Measurements from ENCODE around the gene GPR155. TPM values are rescaled to one million over a fixed set of nuclear protein-coding genes. Genes with fewer than 3 reads are reported as not detected.

The GPR155 gene
- total and polyA plus RNA-seq, 9 of the 15 experiments (the other 6 are each of a cell fraction or from before 2014, with no cell fraction given): 0.04 to 0.40 (median 0.11) TPM; not detected in 1

DNA sequence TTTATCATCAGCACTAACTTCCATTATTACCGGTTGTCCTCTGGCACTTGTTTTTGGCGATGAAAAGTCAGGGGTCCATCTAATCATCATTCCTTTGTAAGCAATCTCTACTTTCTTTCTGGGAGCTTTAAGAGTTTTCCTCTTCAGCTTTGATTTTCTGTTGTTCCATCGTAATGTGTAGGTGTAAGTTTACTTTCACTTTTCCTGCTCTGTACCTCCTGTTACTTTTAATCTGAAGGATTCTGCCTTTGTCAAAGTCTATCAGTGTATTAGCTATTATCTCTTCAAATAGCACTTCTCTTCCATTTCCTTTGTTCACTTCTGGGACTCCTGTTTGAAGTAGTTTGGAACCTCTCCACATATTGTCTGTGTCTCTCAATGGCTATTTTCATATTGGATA, 25.5 kb upstream of the GPR155 start:
- in situ Hi-C loops (cut with MboI): no loop called here
- no peak overlapping the region for H3K9ac ChIP-seq (ENCODE audit: insufficient read depth in 1 of 2, low read depth in 2 of 2, low read length in 2 of 2)

More for the DNA sequence above, 25.5 kb upstream of the GPR155 start:
- intact Hi-C loops (cut with micrococcal nuclease): no loop called here
- Histone ChIP-seq H2AFZ (ENCODE audit: low read depth, low read length) (no peak overlapping the region), H3K27me3 (ENCODE audit: control insufficient read depth in 2 of 2, insufficient read depth in 2 of 2, low read length in 2 of 2) (peaks cover 3 to 15% of the 10 kb centered on the region in 2 experiments; a peak in 1 of 5 replicates), H3K9me3 (replicated peaks; ENCODE audit: control insufficient read depth, insufficient read depth, low read depth, low read length) (no peaks in the 10 kb centered on the region), H4K20me1 (replicated peaks; ENCODE audit: control insufficient read depth, insufficient read depth, low read length) (no peaks in the 10 kb centered on the region), H3K9me1 (ENCODE audit: control insufficient read depth, insufficient read depth, low read length) (no peaks in the 10 kb centered on the region), H3K27ac (ENCODE audit: extremely low read depth, low read depth, low read length) (no peak overlapping the region), H3K4me2 (ENCODE audit: insufficient read depth, low read length) (no peak overlapping the region), H3K4me3 (no peak overlapping the region), H3K36me3 (ENCODE audit: control insufficient read depth, insufficient read depth, low read length) (no peaks in the 10 kb centered on the region), H3K79me2 (ENCODE audit: control insufficient read depth, insufficient read depth, low read length) (no peaks in the 10 kb centered on the region), H3K4me1 (replicated peaks in 1 of 2; ENCODE audit: control insufficient read depth in 2 of 2, insufficient read depth in 2 of 2, low read length in 2 of 2) (no peaks in the 10 kb centered on the region)
- FAIRE-seq (no peak), DNase-seq (ENCODE audit: extremely low read depth in 1 of 4, low spot score in 3 of 4) (no peak), ATAC-seq (no peak)
- no TSS peak for BruUV-seq (replicated peaks)
- POLR2A ChIA-PET: no interaction called here
- 5% methylated on average over 3 of the region's 3 CpGs for WGBS (ENCODE audit: insufficient coverage, low coverage, missing lambda C conversion rate)
- TF ChIP-seq, protein P1, sequence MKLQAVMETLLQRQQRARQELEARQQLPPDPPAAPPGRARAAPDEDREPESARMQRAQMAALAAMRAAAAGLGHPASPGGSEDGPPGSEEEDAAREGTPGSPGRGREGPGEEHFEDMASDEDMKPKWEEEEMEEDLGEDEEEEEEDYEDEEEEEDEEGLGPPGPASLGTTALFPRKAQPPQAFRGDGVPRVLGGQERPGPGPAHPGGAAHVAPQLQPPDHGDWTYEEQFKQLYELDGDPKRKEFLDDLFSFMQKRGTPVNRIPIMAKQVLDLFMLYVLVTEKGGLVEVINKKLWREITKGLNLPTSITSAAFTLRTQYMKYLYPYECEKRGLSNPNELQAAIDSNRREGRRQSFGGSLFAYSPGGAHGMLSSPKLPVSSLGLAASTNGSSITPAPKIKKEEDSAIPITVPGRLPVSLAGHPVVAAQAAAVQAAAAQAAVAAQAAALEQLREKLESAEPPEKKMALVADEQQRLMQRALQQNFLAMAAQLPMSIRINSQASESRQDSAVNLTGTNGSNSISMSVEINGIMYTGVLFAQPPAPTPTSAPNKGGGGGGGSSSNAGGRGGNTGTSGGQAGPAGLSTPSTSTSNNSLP (IDR thresholded peaks at IDR 0.05; ENCODE audit: borderline replicate concordance, low read depth, low read length): no peak
- TF ChIP-seq C11orf30 (IDR thresholded peaks at IDR 0.05; ENCODE audit: low read depth) (no peak), HMG20B (CRISPR knock-in tag; IDR thresholded peaks at IDR 0.05) (no peak), GABPB2 (CRISPR knock-in tag; conservative IDR thresholded peaks at IDR 0.05) (no peak), ZNF780A (CRISPR knock-in tag; IDR thresholded peaks at IDR 0.05) (no peak), WHSC1 (IDR thresholded peaks at IDR 0.05; ENCODE audit: low read length) (no peak)
- TF ChIP-seq, protein P2, sequence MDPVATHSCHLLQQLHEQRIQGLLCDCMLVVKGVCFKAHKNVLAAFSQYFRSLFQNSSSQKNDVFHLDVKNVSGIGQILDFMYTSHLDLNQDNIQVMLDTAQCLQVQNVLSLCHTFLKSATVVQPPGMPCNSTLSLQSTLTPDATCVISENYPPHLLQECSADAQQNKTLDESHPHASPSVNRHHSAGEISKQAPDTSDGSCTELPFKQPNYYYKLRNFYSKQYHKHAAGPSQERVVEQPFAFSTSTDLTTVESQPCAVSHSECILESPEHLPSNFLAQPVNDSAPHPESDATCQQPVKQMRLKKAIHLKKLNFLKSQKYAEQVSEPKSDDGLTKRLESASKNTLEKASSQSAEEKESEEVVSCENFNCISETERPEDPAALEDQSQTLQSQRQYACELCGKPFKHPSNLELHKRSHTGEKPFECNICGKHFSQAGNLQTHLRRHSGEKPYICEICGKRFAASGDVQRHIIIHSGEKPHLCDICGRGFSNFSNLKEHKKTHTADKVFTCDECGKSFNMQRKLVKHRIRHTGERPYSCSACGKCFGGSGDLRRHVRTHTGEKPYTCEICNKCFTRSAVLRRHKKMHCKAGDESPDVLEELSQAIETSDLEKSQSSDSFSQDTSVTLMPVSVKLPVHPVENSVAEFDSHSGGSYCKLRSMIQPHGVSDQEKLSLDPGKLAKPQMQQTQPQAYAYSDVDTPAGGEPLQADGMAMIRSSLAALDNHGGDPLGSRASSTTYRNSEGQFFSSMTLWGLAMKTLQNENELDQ (CRISPR knock-in tag; IDR thresholded peaks at IDR 0.05; ENCODE audit: borderline replicate concordance): no peak
- CTCF ChIA-PET (ENCODE audit: low intra/inter-chr PET ratio): no interaction called here

All from K562 (cell line).